ENCODE data around the gene DDO. TPM values are rescaled to one million over a fixed set of nuclear protein-coding genes. Genes with fewer than 3 reads are reported as not detected.

The DDO gene
- total and polyA plus RNA-seq, 2 of the 8 experiments (the other 6 are each of a cell fraction or from before 2014, with no cell fraction given) = not detected

GRCh38 chr6:110351546-110351945 lies 63.8 kb downstream of the DDO start:
- no peak overlapping the region for H3K56ac ChIP-seq (replicated peaks; ENCODE audit: insufficient read length, low read depth, low read length)
- H3K4ac ChIP-seq (replicated peaks; ENCODE audit: insufficient read length, low read depth, low read length) = no peak overlapping the region
- H3K9ac ChIP-seq (replicated peaks in 1 of 4; ENCODE audit: extremely low read depth in 1 of 4, low read depth in 3 of 4, low read length in 3 of 4) = no peak overlapping the region
- H4K91ac ChIP-seq (replicated peaks; ENCODE audit: insufficient read length, low read length) = no peak overlapping the region
- ChIA-PET CTCF (ENCODE audit: partially characterized antibody) (interaction anchor here (0.9 to 3.4 kb wide), 3 partner anchors 10 to 41 kb away, joined by 3 to 18 read pairs (median 3); no protein-coding TSS in a partner anchor), POLR2A (ENCODE audit: partially characterized antibody) (no interaction called here)
- H2AFZ ChIP-seq (ENCODE audit: low read length) = no peak overlapping the region
- H3K23me2 ChIP-seq (ENCODE audit: low read depth, low read length) = no peaks in the 10 kb centered on the region; the same call in 1 of the 2 replicates
- H3K14ac ChIP-seq (ENCODE audit: insufficient read length) = no peak overlapping the region
- no peak overlapping the region for H4K8ac ChIP-seq (ENCODE audit: extremely low read depth, insufficient read depth, low read length)
- no peaks in the 10 kb centered on the region for H3K36me3 ChIP-seq (ENCODE audit: control insufficient read depth in 2 of 4, insufficient read depth in 4 of 4, low read length in 3 of 4)
- no peak overlapping the region for H2BK5ac ChIP-seq (ENCODE audit: low read depth, low read length)
- peaks cover 2 to 3% (median 3%) of the 10 kb centered on the region in 4 experiments; a peak in 5 of 7 replicates for H3K27me3 ChIP-seq (replicated peaks in 1 of 4; ENCODE audit: control insufficient read depth in 3 of 4, extremely low read depth in 1 of 4, insufficient read depth in 3 of 4, low read length in 3 of 4)
- H4K20me1 ChIP-seq (replicated peaks in 1 of 2; ENCODE audit: control insufficient read depth in 1 of 2, insufficient read depth in 2 of 2, low read length in 2 of 2) = no peaks in the 10 kb centered on the region
- no peak overlapping the region for H4K5ac ChIP-seq (ENCODE audit: insufficient read length, low read depth, low read length)
- H3K23ac ChIP-seq (ENCODE audit: insufficient read length) = no peak overlapping the region
- H3K79me1 ChIP-seq (ENCODE audit: low read depth, low read length) = no peaks in the 10 kb centered on the region
- no peak for FAIRE-seq
- H3K4me2 ChIP-seq (ENCODE audit: insufficient read depth in 1 of 2, low read depth in 2 of 2, low read length in 2 of 2) = no peak overlapping the region
- TF ChIP-seq CTBP2 (IDR thresholded peaks at IDR 0.05; ENCODE audit: borderline replicate concordance, insufficient read depth, insufficient read length, low read length) (no peak), SP4 (IDR thresholded peaks at IDR 0.05; ENCODE audit: low read length) (no peak), MAFK (IDR thresholded peaks at IDR 0.05; ENCODE audit: low read depth, low read length) (no peak), EGR1 (IDR thresholded peaks at IDR 0.05; ENCODE audit: borderline replicate concordance, low read depth, low read length) (no peak), NANOG (IDR thresholded peaks at IDR 0.05; ENCODE audit: insufficient read depth, low read depth, low read length, poor library complexity, severe bottlenecking) (no peak), CBX5 (IDR thresholded peaks at IDR 0.05; ENCODE audit: low read depth, low read length) (no peak), RAD21 (IDR thresholded peaks at IDR 0.05 in 1 of 2, conservative IDR thresholded peaks at IDR 0.05 in 1 of 2; ENCODE audit: low read depth in 2 of 2, low read length in 2 of 2) (no peak)
- H3K4me3 ChIP-seq (ENCODE audit: extremely low read depth in 1 of 4, insufficient read depth in 2 of 4, low read depth in 3 of 4, low read length in 4 of 4) = no peak overlapping the region
- H2BK20ac ChIP-seq (ENCODE audit: low read length) = no peak overlapping the region
- no peaks in the 10 kb centered on the region for H3K79me2 ChIP-seq (ENCODE audit: control insufficient read depth in 1 of 2, insufficient read depth in 2 of 2, low read length in 2 of 2)
- H3K4me1 ChIP-seq (replicated peaks in 1 of 4; ENCODE audit: control insufficient read depth in 3 of 4, insufficient read depth in 4 of 4, low read length in 3 of 4) = peaks cover 8 to 16% (median 14%) of the 10 kb centered on the region in 4 experiments
- no peak overlapping the region for H2AK5ac ChIP-seq (ENCODE audit: low read depth, low read length)
- no peak for DNase-seq (ENCODE audit: low read depth in 1 of 2, low spot score in 2 of 2)
- H2BK15ac ChIP-seq (ENCODE audit: low read length) = no peak overlapping the region
- H2BK12ac ChIP-seq (ENCODE audit: low read depth, low read length) = no peak overlapping the region
- 82% methylated on average over 3 of the region's 3 CpGs; no CpG with 5 or more reads in 1 of the 2 experiments for WGBS, 2 experiments (ENCODE audit: extremely low coverage in 1 of 2, insufficient coverage in 1 of 2, insufficient read length in 1 of 2, insufficient replicate concordance in 2 of 2, low coverage in 1 of 2, low lambda C conversion rate in 2 of 2, missing lambda C conversion rate in 1 of 2)
- no peaks in the 10 kb centered on the region for H3K9me3 ChIP-seq (ENCODE audit: insufficient read depth in 2 of 2, low read depth in 1 of 2, low read length in 1 of 2)
- no peak overlapping the region for H3K18ac ChIP-seq (ENCODE audit: extremely low read depth, low read length)
- no peak overlapping the region for H2BK120ac ChIP-seq (replicated peaks; ENCODE audit: low read depth, low read length)
- no peak overlapping the region for H3K27ac ChIP-seq (ENCODE audit: low read depth, low read length)
